ENCODE measurements around the gene HIVEP1. TPM values are rescaled to one million over a fixed set of nuclear protein-coding genes. Genes with fewer than 3 reads are reported as not detected.

The HIVEP1 gene
- total and polyA plus RNA-seq, 5 donors from 2014 or later, result 3.9 to 96.4 (median 7.2) TPM

- Histone ChIP-seq H3K9me3 (ENCODE audit: control insufficient read depth in 2 of 2, low read length in 2 of 2) (no peaks in the 10 kb centered on the region), H3K36me3 (ENCODE audit: control insufficient read depth, insufficient read depth, low read length) (no peaks in the 10 kb centered on the region), H3K27ac (ENCODE audit: insufficient read depth, low read length, poor library complexity, severe bottlenecking) (no peak overlapping the region), H3K4me3 (ENCODE audit: low read depth, low read length) (peak overlapping the region; percentile 17), H3K27me3 (ENCODE audit: control insufficient read depth, insufficient read depth, low read length) (no peaks in the 10 kb centered on the region), H3K4me1 (ENCODE audit: control insufficient read depth, insufficient read depth, low read length, poor library complexity, severe bottlenecking) (peaks cover 27% of the 10 kb centered on the region)
- peak in 1 of 3 donors; percentile 51 for DNase-seq
- peak overlapping the region in 3 of 4 donors; percentile 5 to 36 (median 27) for H3K4me3 Mint-ChIP-seq
- H3K36me3 Mint-ChIP-seq, result peaks cover 8% of the 10 kb centered on the region
- no peaks in the 10 kb centered on the region for H3K27me3 Mint-ChIP-seq
- peak overlapping the region; percentile 20 to 87 (median 70) for H3K27ac Mint-ChIP-seq
- H3K9me3 Mint-ChIP-seq, result peaks cover 0 to 2% (median 0%) of the 10 kb centered on the region in 7 donors
- ATAC-seq (ENCODE audit: low read depth in 2 of 2), result peak in 1 of 2 donors; percentile 46
- H3K4me1 Mint-ChIP-seq, result peaks cover 22 to 78% (median 65%) of the 10 kb centered on the region in 4 donors
Measured at GRCh38 chr6:12037798-12038197, 25.7 kb downstream of the HIVEP1 start.

GRCh38 chr6:12039540-12040459, 27.7 kb downstream of the HIVEP1 start:
- Histone ChIP-seq H3K4me3 (ENCODE audit: low read depth, low read length) (no peak overlapping the region), H3K36me3 (ENCODE audit: control insufficient read depth, insufficient read depth, low read length) (no peaks in the 10 kb centered on the region), H3K27me3 (ENCODE audit: control insufficient read depth, insufficient read depth, low read length) (no peaks in the 10 kb centered on the region), H3K9me3 (ENCODE audit: control insufficient read depth in 2 of 2, low read length in 2 of 2) (no peaks in the 10 kb centered on the region), H3K27ac (ENCODE audit: insufficient read depth, low read length, poor library complexity, severe bottlenecking) (no peak overlapping the region), H3K4me1 (ENCODE audit: control insufficient read depth, insufficient read depth, low read length, poor library complexity, severe bottlenecking) (peaks cover 28% of the 10 kb centered on the region)
- Mint-ChIP-seq H3K36me3 (peaks cover 13% of the 10 kb centered on the region), H3K4me3 (peak overlapping the region in 1 of 4 donors; percentile 18), H3K9me3 (peaks cover 0 to 2% (median 0%) of the 10 kb centered on the region in 7 donors), H3K4me1 (peaks cover 27 to 75% (median 60%) of the 10 kb centered on the region in 4 donors), H3K27ac (peak overlapping the region; percentile 60 to 87 (median 63)), H3K27me3 (no peaks in the 10 kb centered on the region)
- ATAC-seq (ENCODE audit: low read depth in 2 of 2), result peak in 1 of 2 donors; percentile 21
- no peak for DNase-seq

- no peak overlapping the region for H3K27ac ChIP-seq (ENCODE audit: insufficient read depth, low read length, poor library complexity, severe bottlenecking)
Measured at GRCh38 chr6:12047304-12047703, 35.2 kb downstream of the HIVEP1 start.

GRCh38 chr6:12047792-12048432, 35.8 kb downstream of the HIVEP1 start:
- Mint-ChIP-seq H3K27me3 (no peaks in the 10 kb centered on the region), H3K36me3 (peaks cover 16% of the 10 kb centered on the region), H3K4me1 (peaks cover 54 to 81% (median 61%) of the 10 kb centered on the region in 4 donors), H3K4me3 (no peak overlapping the region), H3K9me3 (peaks cover 0 to 2% (median 0%) of the 10 kb centered on the region in 7 donors), H3K27ac (peak overlapping the region in 2 of 3 donors; percentile 33 to 67)
- ATAC-seq (ENCODE audit: low read depth in 2 of 2), result no peak
- Histone ChIP-seq H3K36me3 (ENCODE audit: control insufficient read depth, insufficient read depth, low read length) (no peaks in the 10 kb centered on the region), H3K4me3 (ENCODE audit: low read depth, low read length) (no peak overlapping the region), H3K4me1 (ENCODE audit: control insufficient read depth, insufficient read depth, low read length, poor library complexity, severe bottlenecking) (peaks cover 36% of the 10 kb centered on the region), H3K27ac (ENCODE audit: insufficient read depth, low read length, poor library complexity, severe bottlenecking) (no peak overlapping the region), H3K9me3 (ENCODE audit: control insufficient read depth in 2 of 2, low read length in 2 of 2) (no peaks in the 10 kb centered on the region), H3K27me3 (ENCODE audit: control insufficient read depth, insufficient read depth, low read length) (no peaks in the 10 kb centered on the region)
- no peak for DNase-seq

More at GRCh38 chr6:12047304-12047703, 35.2 kb downstream of the HIVEP1 start:
- no peak for ATAC-seq (ENCODE audit: low read depth in 2 of 2)
- no peak overlapping the region for H3K4me3 Mint-ChIP-seq
- peaks cover 30% of the 10 kb centered on the region for H3K4me1 ChIP-seq (ENCODE audit: control insufficient read depth, insufficient read depth, low read length, poor library complexity, severe bottlenecking)
- H3K9me3 ChIP-seq (ENCODE audit: control insufficient read depth in 2 of 2, low read length in 2 of 2), result no peaks in the 10 kb centered on the region
- peaks cover 16% of the 10 kb centered on the region for H3K36me3 Mint-ChIP-seq
- H3K27me3 ChIP-seq (ENCODE audit: control insufficient read depth, insufficient read depth, low read length), result no peaks in the 10 kb centered on the region
- H3K36me3 ChIP-seq (ENCODE audit: control insufficient read depth, insufficient read depth, low read length), result no peaks in the 10 kb centered on the region
- H3K27ac Mint-ChIP-seq, result peak overlapping the region in 2 of 3 donors; percentile 55 to 62
- peaks cover 0 to 2% (median 0%) of the 10 kb centered on the region in 7 donors for H3K9me3 Mint-ChIP-seq
- peaks cover 51 to 77% (median 56%) of the 10 kb centered on the region in 4 donors for H3K4me1 Mint-ChIP-seq
- no peak overlapping the region for H3K4me3 ChIP-seq (ENCODE audit: low read depth, low read length)
- H3K27me3 Mint-ChIP-seq, result no peaks in the 10 kb centered on the region
- no peak for DNase-seq

- ATAC-seq (ENCODE audit: low read depth in 2 of 2), result no peak
- Histone ChIP-seq H3K27me3 (ENCODE audit: control insufficient read depth, insufficient read depth, low read length) (no peaks in the 10 kb centered on the region), H3K4me3 (ENCODE audit: low read depth, low read length) (no peak overlapping the region), H3K9me3 (ENCODE audit: control insufficient read depth in 2 of 2, low read length in 2 of 2) (no peaks in the 10 kb centered on the region), H3K4me1 (ENCODE audit: control insufficient read depth, insufficient read depth, low read length, poor library complexity, severe bottlenecking) (peaks cover 38% of the 10 kb centered on the region), H3K36me3 (ENCODE audit: control insufficient read depth, insufficient read depth, low read length) (no peaks in the 10 kb centered on the region), H3K27ac (ENCODE audit: insufficient read depth, low read length, poor library complexity, severe bottlenecking) (no peak overlapping the region)
- Mint-ChIP-seq H3K36me3 (peaks cover 16% of the 10 kb centered on the region), H3K4me3 (peak overlapping the region in 2 of 4 donors; percentile 20 to 36), H3K27ac (peak overlapping the region; percentile 67 to 93 (median 77)), H3K4me1 (peaks cover 54 to 84% (median 64%) of the 10 kb centered on the region in 4 donors), H3K9me3 (peaks cover 0 to 2% (median 0%) of the 10 kb centered on the region in 7 donors), H3K27me3 (no peaks in the 10 kb centered on the region)
- no peak for DNase-seq
Measured at GRCh38 chr6:12048609-12049008, 36.5 kb downstream of the HIVEP1 start.

- H3K27me3 ChIP-seq (ENCODE audit: control insufficient read depth, insufficient read depth, low read length), result no peaks in the 10 kb centered on the region
- Mint-ChIP-seq H3K27me3 (no peaks in the 10 kb centered on the region), H3K4me1 (peaks cover 49 to 82% (median 65%) of the 10 kb centered on the region in 4 donors), H3K4me3 (peak overlapping the region in 2 of 4 donors; percentile 20 to 36), H3K36me3 (peaks cover 11% of the 10 kb centered on the region), H3K27ac (peak overlapping the region; percentile 28 to 80 (median 67)), H3K9me3 (peaks cover 0 to 2% (median 0%) of the 10 kb centered on the region in 7 donors)
- H3K36me3 ChIP-seq (ENCODE audit: control insufficient read depth, insufficient read depth, low read length), result no peaks in the 10 kb centered on the region
- H3K4me3 ChIP-seq (ENCODE audit: low read depth, low read length), result no peak overlapping the region
- H3K27ac ChIP-seq (ENCODE audit: insufficient read depth, low read length, poor library complexity, severe bottlenecking), result no peak overlapping the region
- H3K9me3 ChIP-seq (ENCODE audit: control insufficient read depth in 2 of 2, low read length in 2 of 2), result no peaks in the 10 kb centered on the region
- peaks cover 38% of the 10 kb centered on the region for H3K4me1 ChIP-seq (ENCODE audit: control insufficient read depth, insufficient read depth, low read length, poor library complexity, severe bottlenecking)
- DNase-seq (no peak), ATAC-seq (ENCODE audit: low read depth in 2 of 2) (no peak)
Measured at GRCh38 chr6:12049165-12049564, 37.1 kb downstream of the HIVEP1 start.

- H3K9me3 Mint-ChIP-seq, result peaks cover 0 to 1% (median 0%) of the 10 kb centered on the region in 7 donors
- peak overlapping the region; percentile 33 to 69 (median 58) for H3K4me3 Mint-ChIP-seq
- no peaks in the 10 kb centered on the region for H3K27me3 Mint-ChIP-seq
- peak; percentile 55 to 81 (median 69) for DNase-seq
- no peaks in the 10 kb centered on the region for H3K9me3 ChIP-seq (ENCODE audit: control insufficient read depth in 2 of 2, low read length in 2 of 2)
- H3K27ac Mint-ChIP-seq, result peak overlapping the region; percentile 20 to 81 (median 67)
- peak overlapping the region; percentile 68 for H3K4me3 ChIP-seq (ENCODE audit: low read depth, low read length)
- peaks cover 13% of the 10 kb centered on the region for H3K36me3 Mint-ChIP-seq
- H3K27me3 ChIP-seq (ENCODE audit: control insufficient read depth, insufficient read depth, low read length), result no peaks in the 10 kb centered on the region
- H3K4me1 Mint-ChIP-seq, result peaks cover 42 to 72% (median 63%) of the 10 kb centered on the region in 4 donors
- peaks cover 22% of the 10 kb centered on the region for H3K4me1 ChIP-seq (ENCODE audit: control insufficient read depth, insufficient read depth, low read length, poor library complexity, severe bottlenecking)
- H3K27ac ChIP-seq (ENCODE audit: insufficient read depth, low read length, poor library complexity, severe bottlenecking), result peak overlapping the region; percentile 79
- no peaks in the 10 kb centered on the region for H3K36me3 ChIP-seq (ENCODE audit: control insufficient read depth, insufficient read depth, low read length)
- peak; percentile 90 to 93 for ATAC-seq (ENCODE audit: low read depth in 2 of 2)
Measured at GRCh38 chr6:12051861-12052368, 39.8 kb downstream of the HIVEP1 start.

Measured in CD4-positive, CD25-positive, alpha-beta regulatory T cell (primary cell).